Right lobe of liver (tissue), 6 donors: Measurements from ENCODE around the gene HUS1. TPM values are rescaled to one million over a fixed set of nuclear protein-coding genes. Genes with fewer than 3 reads are reported as not detected.
"Not testable (repeated sequence)": the region's sequence is repeated elsewhere in the genome, so short reads cannot be mapped to it uniquely, and the experiment has no call there.

Source experiments
- ATAC-seq, 4 donors: fragments of 200-7000 bp; cut with Tn5 transposase; one replicate each; pipeline ENCODE4 v1.9.1; 2020; ENCODE audit warnings: mild to moderate bottlenecking in 4 of 4, moderate library complexity in 4 of 4
- DNase-seq, 3 donors: peaks; one replicate each; pipeline ENCODE4 v3.0.0-alpha.2; 2020
- H3K27ac ChIP-seq, 3 donors: fragments of 200-600 bp; one replicate each; pipeline ENCODE4 v1.8.0; 2022
- H3K27me3 ChIP-seq, 2 donors: fragments of 200-600 bp; one replicate each; pipeline ENCODE4 v1.8.0; 2022
- H3K36me3 ChIP-seq, 4 donors: fragments of 200-600 bp; sonication (generic) in 1 of 4; one replicate each; pipeline versions ENCODE4 v1.5.1 to v1.8.0; 2017 to 2022; ENCODE audit warnings: control low read depth in 1 of 4
- H3K4me1 ChIP-seq, 4 donors: fragments of 200-600 bp; sonication (generic) in 1 of 4; one replicate each; pipeline versions ENCODE4 v1.5.1 to v1.8.0; 2017 to 2022; ENCODE audit warnings: control low read depth in 1 of 4
- H3K4me3 ChIP-seq, 3 donors: fragments of 200-600 bp; one replicate each; pipeline ENCODE4 v1.8.0; 2022
- H3K9me3 ChIP-seq, 4 donors: fragments of 200-600 bp; sonication (generic) in 1 of 4; one replicate each; pipeline versions ENCODE4 v1.5.1 to v1.8.0; 2017 to 2022; ENCODE audit warnings: control low read depth in 1 of 4
- POLR2A ChIP-seq: fragments of 450-650 bp; IDR thresholded peaks from one replicate; pipeline ENCODE4 v1.6.1; 2017; ENCODE audit warnings: antibody characterized with exemption, mild to moderate bottlenecking
- WGBS: methylation state at CpG from one replicate; pipeline ENCODE4 v1.1.6; 2018; ENCODE audit warnings: low coverage, low lambda C conversion rate; ENCODE audit not compliant: insufficient coverage; ENCODE audit errors: missing lambda C conversion rate; 5-methylcytosine and 5-hydroxymethylcytosine counted together
- intact Hi-C, 2 donors: fragments of 100-400 bp; cut with DNase I; formaldehyde crosslinking; loops; one replicate each; pipeline versions ENCODE4 v1.11.2 to v1.14.1; 2022
- total RNA-seq, 6 experiments: library from RNA; depleted of rRNA in 2 of 6; stranded (reverse); fragments of >200 nt in 2 of 6; fragmentation: NEBNext Ultra II Directional in 3 of 6; extraction: Animal tissue kit (Norgen Biotek cat#: 25700) in 3 of 6; gene quantifications; one replicate each; pipeline versions ENCODE4 v1.1.0 to v1.2.4, GENCODE V29; 2016 to 2023
- TF ChIP-seq, protein P1 (sequence below), 4 donors: fragments of 200-600 bp in 3 of 4; fragments of 450-650 bp in 1 of 4; IDR thresholded peaks; one replicate each; pipeline versions ENCODE4 v1.5.1 to v1.8.0; 2016 to 2022; ENCODE audit warnings: antibody characterized with exemption in 4 of 4, mild to moderate bottlenecking in 2 of 4
- donor health status: DM: no; HTN: yes; CAD: no.
- donor health status: DM: no; HTN: no; CAD: no.
- donor health status: DM: no; HTN: no; CAD: no.
- donor health status: DM: no; HTN: yes; CAD: no.
- donor health status: DM: no; HTN: yes; CAD: no.

The HUS1 gene
- total RNA-seq, 6 experiments from 2014 or later: 16.1 to 40.5 (median 25.5) TPM

GRCh38 chr7:47992446-47992845, 13.0 kb upstream of the HUS1 start:
- Histone ChIP-seq H3K27me3 (no peaks in the 10 kb centered on the region), H3K4me3 (peak overlapping the region; percentile 48 to 69 (median 57)), H3K4me1 (peaks cover 0 to 3% (median 0%) of the 10 kb centered on the region in 4 donors), H3K9me3 (no peaks in the 10 kb centered on the region), H3K36me3 (no peaks in the 10 kb centered on the region), H3K27ac (peak overlapping the region in 2 of 3 donors; percentile 43 to 48)
- intact Hi-C loops: no loop called here
- no peak for ATAC-seq
- no peak for DNase-seq
- WGBS: 64% methylated on average over 3 of the region's 3 CpGs
- TF ChIP-seq POLR2A: no peak
- TF ChIP-seq, protein P1, sequence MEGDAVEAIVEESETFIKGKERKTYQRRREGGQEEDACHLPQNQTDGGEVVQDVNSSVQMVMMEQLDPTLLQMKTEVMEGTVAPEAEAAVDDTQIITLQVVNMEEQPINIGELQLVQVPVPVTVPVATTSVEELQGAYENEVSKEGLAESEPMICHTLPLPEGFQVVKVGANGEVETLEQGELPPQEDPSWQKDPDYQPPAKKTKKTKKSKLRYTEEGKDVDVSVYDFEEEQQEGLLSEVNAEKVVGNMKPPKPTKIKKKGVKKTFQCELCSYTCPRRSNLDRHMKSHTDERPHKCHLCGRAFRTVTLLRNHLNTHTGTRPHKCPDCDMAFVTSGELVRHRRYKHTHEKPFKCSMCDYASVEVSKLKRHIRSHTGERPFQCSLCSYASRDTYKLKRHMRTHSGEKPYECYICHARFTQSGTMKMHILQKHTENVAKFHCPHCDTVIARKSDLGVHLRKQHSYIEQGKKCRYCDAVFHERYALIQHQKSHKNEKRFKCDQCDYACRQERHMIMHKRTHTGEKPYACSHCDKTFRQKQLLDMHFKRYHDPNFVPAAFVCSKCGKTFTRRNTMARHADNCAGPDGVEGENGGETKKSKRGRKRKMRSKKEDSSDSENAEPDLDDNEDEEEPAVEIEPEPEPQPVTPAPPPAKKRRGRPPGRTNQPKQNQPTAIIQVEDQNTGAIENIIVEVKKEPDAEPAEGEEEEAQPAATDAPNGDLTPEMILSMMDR (IDR thresholded peaks at IDR 0.05): no peak

GRCh38 chr7:47991741-47992311, 12.4 kb upstream of the HUS1 start:
- DNase-seq (peak; percentile 89 to 93 (median 92)), ATAC-seq (peak; percentile 100)
- H3K4me1 ChIP-seq: peaks cover 0 to 3% (median 0%) of the 10 kb centered on the region in 4 donors
- intact Hi-C loops: no loop called here
- peak overlapping the region in 2 of 3 donors; percentile 43 to 48 for H3K27ac ChIP-seq
- under 1% methylated on average over 15 of the region's 26 CpGs for WGBS
- H3K9me3 ChIP-seq: no peaks in the 10 kb centered on the region
- TF ChIP-seq POLR2A: no peak
- TF ChIP-seq, protein P1 (IDR thresholded peaks at IDR 0.05): peak; percentile 61 to 67 (median 66)
- H3K36me3 ChIP-seq: no peaks in the 10 kb centered on the region
- peak overlapping the region; percentile 48 to 69 (median 57) for H3K4me3 ChIP-seq
- H3K27me3 ChIP-seq: no peaks in the 10 kb centered on the region

DNA sequence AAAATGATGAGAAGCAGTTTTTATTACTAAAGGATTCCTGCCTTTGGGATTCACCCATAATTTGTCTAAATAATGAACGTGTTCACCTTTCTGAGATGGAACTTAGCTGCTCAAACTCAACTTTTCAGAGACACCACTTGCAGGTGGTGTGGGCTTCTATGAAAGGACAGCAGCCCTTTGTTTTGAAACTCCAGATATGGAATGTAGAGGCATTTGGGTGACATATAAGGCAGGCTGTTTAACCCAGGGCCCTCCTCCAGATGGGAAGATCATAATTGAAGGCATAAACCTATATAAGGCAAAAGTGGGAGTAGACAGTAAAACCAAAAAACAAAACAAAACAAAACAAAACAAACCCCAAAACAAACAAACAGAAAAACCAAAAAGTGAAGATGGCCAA, 11.9 kb upstream of the HUS1 start:
- no peak overlapping the region for H3K4me3 ChIP-seq
- no peak for ATAC-seq

GRCh38 chr7:47990592-47990991, 11.2 kb upstream of the HUS1 start:
- intact Hi-C loops: no loop called here
- H3K9me3 ChIP-seq: no peaks in the 10 kb centered on the region
- no peaks in the 10 kb centered on the region for H3K27me3 ChIP-seq
- no peak for DNase-seq
- TF ChIP-seq POLR2A: no peak
- TF ChIP-seq, protein P1 (IDR thresholded peaks at IDR 0.05): no peak
- 96% methylated on average over 3 of the region's 5 CpGs for WGBS
- H3K4me3 ChIP-seq: no peak overlapping the region
- peaks cover 0 to 3% (median 0%) of the 10 kb centered on the region in 4 donors for H3K4me1 ChIP-seq
- ATAC-seq: no peak
- no peaks in the 10 kb centered on the region for H3K36me3 ChIP-seq
- no peak overlapping the region for H3K27ac ChIP-seq

More for the DNA sequence above, 11.9 kb upstream of the HUS1 start:
- H3K9me3 ChIP-seq: no peaks in the 10 kb centered on the region
- 93% methylated on average over 1 of the region's 1 CpG for WGBS
- H3K27ac ChIP-seq: peak overlapping the region in 1 of 3 donors; percentile 43
- no peaks in the 10 kb centered on the region for H3K27me3 ChIP-seq
- peaks cover 0 to 3% (median 0%) of the 10 kb centered on the region in 4 donors for H3K4me1 ChIP-seq
- no peaks in the 10 kb centered on the region for H3K36me3 ChIP-seq
- intact Hi-C loops: no loop called here
- no peak for TF ChIP-seq POLR2A
- TF ChIP-seq, protein P1 (IDR thresholded peaks at IDR 0.05): no peak
- no peak for DNase-seq

DNA sequence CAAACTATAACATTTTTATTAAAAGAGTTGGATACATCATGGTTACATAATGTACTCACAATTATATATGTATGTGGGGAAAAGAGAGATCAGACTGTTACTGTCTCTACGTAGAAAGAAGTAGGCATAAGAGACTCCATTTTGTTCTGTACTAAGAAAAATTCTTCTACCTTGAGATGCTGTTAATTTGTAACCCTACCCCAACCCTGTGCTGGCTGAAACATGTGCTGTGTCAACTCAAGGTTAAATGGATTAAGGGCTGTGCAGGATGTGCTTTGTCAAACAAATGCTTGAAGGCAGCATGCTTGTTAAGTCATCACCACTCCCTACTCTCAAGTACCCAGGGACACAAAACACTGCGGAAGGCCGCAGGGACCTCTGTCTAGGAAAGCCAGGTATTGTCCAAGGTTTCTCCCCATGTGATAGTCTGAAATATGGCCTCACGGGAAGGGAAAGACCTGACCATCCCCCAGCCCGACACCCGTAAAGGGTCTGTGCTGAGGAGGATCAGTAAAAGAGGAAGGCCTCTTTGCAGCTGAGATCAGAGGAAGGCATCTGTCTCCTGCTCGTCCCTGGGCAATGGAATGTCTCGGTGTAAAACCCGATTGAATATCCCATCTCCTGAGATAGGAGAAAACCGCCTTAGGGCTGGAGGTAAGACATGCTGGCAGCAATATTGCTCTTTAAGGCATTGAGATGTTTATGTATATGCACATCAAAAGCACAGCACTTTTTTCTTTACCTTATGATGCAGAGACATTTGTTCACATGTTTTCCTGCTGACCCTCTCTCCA, 10.4 kb upstream of the HUS1 start:
- intact Hi-C loops: loop anchor here in 1 of 2 donors (10.0 kb wide), 1 partner anchor 115 kb away; no protein-coding TSS in a partner anchor
- WGBS: 63% methylated on average over 7 of the region's 10 CpGs
- not testable (repeated sequence) for H3K4me1 ChIP-seq, H3K4me3 ChIP-seq, H3K36me3 ChIP-seq, H3K27ac ChIP-seq, H3K27me3 ChIP-seq, H3K9me3 ChIP-seq, ATAC-seq, DNase-seq
